Endothelial cell of umbilical vein (primary cell): Measurements from ENCODE around the gene GFRA3. TPM values are rescaled to one million over a fixed set of nuclear protein-coding genes. Genes with fewer than 3 reads are reported as not detected.

Source experiments
- BruUV-seq: library from RNA; stranded (reverse); fragments of 400-500 nt; replicated peaks from 2 replicates; lab custom pipeline; 2021; lab: Mats Ljungman, UMichigan
- CTCF ChIA-PET: fragments of 300-600, 350-600 bp; sonication (Branson Sonifier 250); formaldehyde crosslinking; loops from one replicate; lab custom pipeline; 2021; ENCODE audit warnings: antibody characterized with exemption, inconsistent platforms; lab: Charles Lee
- POLR2A ChIA-PET: fragments of 300-600, 350-600 bp; sonication (Branson Sonifier 250); formaldehyde crosslinking; loops from one replicate; lab custom pipeline; 2021; ENCODE audit warnings: antibody characterized with exemption, inconsistent platforms; lab: Charles Lee
- DNase-seq: peaks from one replicate; pipeline ENCODE4 v3.0.0-alpha.2; 2011; ENCODE audit warnings: low read depth, low spot score
- FAIRE-seq: peaks from 2 replicates; lab custom pipeline; 2011; peaks lifted over from hg19 to GRCh38; lab: Jason Lieb, UNC
- H2AFZ ChIP-seq: 2 replicates; pipeline ENCODE4 v1.6.0; 2012; ENCODE audit warnings: low read depth, low read length, control low read depth, inconsistent platforms
- H3K27ac ChIP-seq: 2 replicates; pipeline ENCODE4 v1.5.1; 2011; ENCODE audit warnings: low read depth, mild to moderate bottlenecking, control low read depth, low read length, moderate library complexity; ENCODE audit not compliant: insufficient read depth
- H3K27me3 ChIP-seq, 2 experiments: 2 replicates each; pipeline versions ENCODE4 v1.6.0 to v1.6.1; 2011; ENCODE audit warnings: low read length in 2 of 2, mixed read lengths in 1 of 2; ENCODE audit not compliant: control insufficient read depth in 2 of 2, insufficient read depth in 2 of 2
- H3K36me3 ChIP-seq, 2 experiments: 2 replicates in 1 of 2; 3 replicates in 1 of 2; pipeline ENCODE4 v1.5.1; 2011; ENCODE audit warnings: low read length in 2 of 2, mild to moderate bottlenecking in 1 of 2, moderate library complexity in 1 of 2; ENCODE audit not compliant: control insufficient read depth in 2 of 2, insufficient read depth in 2 of 2; ENCODE audit errors: extremely low read depth in 1 of 2
- H3K4me1 ChIP-seq: 3 replicates; pipeline ENCODE4 v1.5.1; 2011; ENCODE audit warnings: mild to moderate bottlenecking, low read length; ENCODE audit not compliant: control insufficient read depth, insufficient read depth; ENCODE audit errors: extremely low read depth
- H3K4me2 ChIP-seq: 2 replicates; pipeline ENCODE4 v1.6.1; 2011; ENCODE audit warnings: low read length, control low read depth, mixed read lengths; ENCODE audit not compliant: insufficient read depth
- H3K4me3 ChIP-seq, 3 experiments: fragments of 200-600 bp in 1 of 3; sonication (generic), shearing (Covaris generic) in 1 of 3; replicated peaks in 1 of 3; 2 replicates each; pipeline ENCODE4 v1.5.1; 2011 to 2016; ENCODE audit warnings: control low read depth in 3 of 3, low read length in 3 of 3, mild to moderate bottlenecking in 2 of 3, inconsistent platforms in 1 of 3, low read depth in 1 of 3, moderate library complexity in 1 of 3; ENCODE audit not compliant: insufficient read depth in 1 of 3
- H3K79me2 ChIP-seq: 2 replicates; pipeline ENCODE4 v1.6.0; 2012; ENCODE audit warnings: low read length, inconsistent platforms; ENCODE audit not compliant: control insufficient read depth, insufficient read depth
- H3K9ac ChIP-seq: replicated peaks from 2 replicates; pipeline ENCODE3; 2011; ENCODE audit warnings: low read length, control low read depth; ENCODE audit not compliant: insufficient read depth; ENCODE audit errors: extremely low read depth
- H3K9me1 ChIP-seq: replicated peaks from 3 replicates; pipeline ENCODE4 v1.6.0; 2011; ENCODE audit warnings: mild to moderate bottlenecking, low read length; ENCODE audit not compliant: control insufficient read depth, insufficient read depth; ENCODE audit errors: extremely low read depth
- H3K9me3 ChIP-seq: replicated peaks from 2 replicates; pipeline ENCODE4 v1.5.1; 2012; ENCODE audit warnings: low read length, inconsistent platforms; ENCODE audit not compliant: control insufficient read depth, insufficient read depth
- H4K20me1 ChIP-seq: replicated peaks from 2 replicates; pipeline ENCODE3; 2011; ENCODE audit warnings: mild to moderate bottlenecking, low read length; ENCODE audit not compliant: control insufficient read depth, insufficient read depth; ENCODE audit errors: extremely low read depth
- CTCF ChIP-seq, 2 donors: IDR thresholded peaks; 1 replicate in 1 of 2; 2 replicates in 1 of 2; pipeline ENCODE4 v1.5.1; 2011; ENCODE audit warnings: low read length in 2 of 2, mild to moderate bottlenecking in 2 of 2, moderate library complexity in 2 of 2, control low read depth in 1 of 2, inconsistent platforms in 1 of 2, low read depth in 1 of 2; ENCODE audit not compliant: insufficient read depth in 1 of 2; ENCODE audit errors: extremely low read depth in 1 of 2
- EZH2 ChIP-seq: IDR thresholded peaks from 2 replicates; pipeline ENCODE4 v1.6.1; 2012; ENCODE audit warnings: borderline replicate concordance, low read depth, mild to moderate bottlenecking, moderate library complexity, low read length, inconsistent platforms; ENCODE audit not compliant: severe bottlenecking
- FOS ChIP-seq: IDR thresholded peaks from 2 replicates; pipeline ENCODE4 v1.6.1; 2011; ENCODE audit warnings: mild to moderate bottlenecking, low read length, moderate library complexity, borderline replicate concordance; ENCODE audit not compliant: insufficient read depth
- GATA2 ChIP-seq: IDR thresholded peaks from 2 replicates; pipeline ENCODE4 v1.7.0; 2011; ENCODE audit warnings: low read depth, mild to moderate bottlenecking, moderate library complexity, mixed read lengths, low read length; ENCODE audit not compliant: insufficient read length, insufficient read depth
- MAX ChIP-seq: IDR thresholded peaks from 2 replicates; pipeline ENCODE4 v1.6.1; 2011; ENCODE audit not compliant: insufficient read depth, insufficient read length
- MYC ChIP-seq: IDR thresholded peaks from one replicate; pipeline ENCODE4 v1.6.1; 2011; ENCODE audit warnings: mild to moderate bottlenecking, low read depth, low read length
- POLR2A ChIP-seq: IDR thresholded peaks from 2 replicates; pipeline ENCODE4 v1.6.1; 2012; ENCODE audit warnings: low read depth, mild to moderate bottlenecking, control low read depth, low read length
- POLR2AphosphoS5 ChIP-seq: IDR thresholded peaks from 2 replicates; pipeline ENCODE4 v1.6.1; 2012; ENCODE audit warnings: low read depth, mild to moderate bottlenecking, control low read depth, low read length, moderate library complexity; ENCODE audit not compliant: insufficient read depth
- dilution Hi-C: fragments of 300-500 bp; cut with MboI; formaldehyde crosslinking; loops from one replicate; pipeline ENCODE4 v1.15.0; 2019; ENCODE audit warnings: low sequenced_read_pairs; ENCODE audit not compliant: extremely low pct_ligation_motif_present
- intact Hi-C: fragments of 100-400 bp; cut with micrococcal nuclease; formaldehyde crosslinking; loops from one replicate; pipeline ENCODE4 v1.10.0; 2022
- polyA plus RNA-seq, 4 experiments: library from polyadenylated mRNA; depleted of rRNA in 3 of 4; stranded (reverse) in 3 of 4; unstranded in 1 of 4; fragments of >200 nt; gene quantifications; 2 replicates each; pipeline versions ENCODE4 v1.2.1 to v1.2.3, GENCODE V29; 2011 to 2012; ENCODE audit warnings: missing spikeins in 1 of 4
- total RNA-seq: library from RNA; stranded (reverse); gene quantifications from 2 replicates; pipeline ENCODE4 v1.2.3, GENCODE V29; 2021

Gene GFRA3
- total and polyA plus RNA-seq, 2 donors (not counting 3 experiments of a cell fraction or from before 2014, with no cell fraction given) = 0.10 TPM; not detected in 1

GRCh38 chr5:138316355-138316754 lies 41.9 kb upstream of the GFRA3 start:
- H3K27me3 ChIP-seq = no peaks in the 10 kb centered on the region
- H4K20me1 ChIP-seq = no peaks in the 10 kb centered on the region
- H2AFZ ChIP-seq = no peak overlapping the region
- FAIRE-seq (no peak), DNase-seq (no peak)
- no peak for TF ChIP-seq POLR2AphosphoS5
- TF ChIP-seq GATA2 = no peak
- TF ChIP-seq MYC = no peak
- no peak for TF ChIP-seq MAX
- TF ChIP-seq CTCF (IDR thresholded peaks at IDR 0.05; ENCODE audit: extremely low read depth in 1 of 2, insufficient read depth in 1 of 2, low read depth in 1 of 2, low read length in 2 of 2) = no peak
- TF ChIP-seq FOS = no peak
- no peak for TF ChIP-seq POLR2A
- TF ChIP-seq EZH2 = no peak
- no peak overlapping the region for H3K9ac ChIP-seq
- no peak overlapping the region for H3K27ac ChIP-seq
- no TSS peak for BruUV-seq
- POLR2A ChIA-PET = interaction anchor here (1.0 kb wide), 1 partner anchor 22 kb away, joined by 3 read pairs; the partner anchor contains the start of gene FAM53C
- dilution Hi-C loops = no loop called here
- intact Hi-C loops = no loop called here
- no peaks in the 10 kb centered on the region for H3K9me1 ChIP-seq
- CTCF ChIA-PET = interaction anchor here (0.7 to 1.0 kb wide), 2 partner anchors 22 to 93 kb away, joined by 3 to 5 read pairs; no protein-coding TSS in a partner anchor
- no peaks in the 10 kb centered on the region for H3K36me3 ChIP-seq
- H3K79me2 ChIP-seq = no peaks in the 10 kb centered on the region
- no peak overlapping the region for H3K4me3 ChIP-seq
- no peak overlapping the region for H3K4me2 ChIP-seq
- no peaks in the 10 kb centered on the region for H3K9me3 ChIP-seq
- H3K4me1 ChIP-seq = no peaks in the 10 kb centered on the region
